GM21717 (cell line): ENCODE measurements around the gene REG3G.

Experiments used
- ATAC-seq: cut with Tn5 transposase; IDR thresholded peaks from one replicate; pipeline ENCODE4 v1.9.1; 2021; ENCODE audit warnings: mild to moderate bottlenecking, moderate library complexity; ENCODE audit not compliant: unreplicated experiment

The REG3G gene

GRCh38 chr2:79025421-79025820 lies at the start of gene REG3G:
REG3G (plus strand) TSS chr2:79025702; CDS start chr2:79026094, 392 bp downstream.
- no peak for ATAC-seq

GRCh38 chr2:78977661-78978145 lies 47.8 kb upstream of the REG3G start:
- ATAC-seq: peak; percentile 97

GRCh38 chr2:78978340-78978739 lies 47.2 kb upstream of the REG3G start:
- ATAC-seq: no peak

GRCh38 chr2:78979380-78980151 lies 45.9 kb upstream of the REG3G start:
- no peak for ATAC-seq

GRCh38 chr2:78980152-78980465 lies 45.4 kb upstream of the REG3G start:
- ATAC-seq: no peak

GRCh38 chr2:78980871-78981270 lies 44.6 kb upstream of the REG3G start:
- ATAC-seq: no peak

GRCh38 chr2:78982638-78983330 lies 42.7 kb upstream of the REG3G start:
- ATAC-seq: no peak

GRCh38 chr2:78984386-78984785 lies 41.1 kb upstream of the REG3G start:
- ATAC-seq: no peak

- no peak for ATAC-seq
These were observed 39.9 kb upstream of the REG3G start for GRCh38 chr2:78985558-78985957.

GRCh38 chr2:78989051-78989450 lies 36.5 kb upstream of the REG3G start:
- ATAC-seq: no peak

GRCh38 chr2:78992451-78992806 lies 33.1 kb upstream of the REG3G start:
- no peak for ATAC-seq

- no peak for ATAC-seq
These were observed 32.5 kb upstream of the REG3G start for GRCh38 chr2:78992807-78993517.

GRCh38 chr2:78993518-78994148 lies 31.9 kb upstream of the REG3G start:
- ATAC-seq: no peak

- ATAC-seq: no peak
These were observed 30.7 kb upstream of the REG3G start for GRCh38 chr2:78994789-78995188.

- ATAC-seq: no peak
These were observed 26.1 kb upstream of the REG3G start for GRCh38 chr2:78999406-78999805.

- ATAC-seq: no peak
These were observed 25.4 kb upstream of the REG3G start for GRCh38 chr2:79000008-79000576.

GRCh38 chr2:79001285-79001684 lies 24.2 kb upstream of the REG3G start:
- no peak for ATAC-seq

- ATAC-seq: no peak
These were observed 20.8 kb upstream of the REG3G start for GRCh38 chr2:79004680-79005079.

GRCh38 chr2:79005216-79005615 lies 20.3 kb upstream of the REG3G start:
- ATAC-seq: no peak

GRCh38 chr2:79009388-79009787 lies 16.1 kb upstream of the REG3G start:
- ATAC-seq: no peak

- no peak for ATAC-seq
These were observed 14.0 kb upstream of the REG3G start for GRCh38 chr2:79011496-79011895.
